ENCODE measurements around the gene DNAH17. TPM values are rescaled to one million over a fixed set of nuclear protein-coding genes. Genes with fewer than 3 reads are reported as not detected.

DNAH17 gene
- total RNA-seq, 5 donors from 2014 or later (not counting 1 experiment from before 2014, with no cell fraction given), result 0.33 to 1.2 (median 1.1) TPM

- peaks cover 0 to 2% (median 0%) of the 10 kb centered on the region in 3 donors for H3K4me1 Mint-ChIP-seq
- peaks cover 0 to 7% of the 10 kb centered on the region in 2 experiments for H3K27me3 ChIP-seq (replicated peaks in 1 of 2; ENCODE audit: control insufficient read depth in 2 of 2, extremely low read depth in 1 of 2, insufficient read depth in 2 of 2, low read length in 1 of 2)
- H3K9me3 Mint-ChIP-seq, result no peaks in the 10 kb centered on the region
- 78% methylated on average over 12 of the region's 19 CpGs for WGBS (ENCODE audit: insufficient coverage)
- no peak overlapping the region for H3K4me3 ChIP-seq (ENCODE audit: control insufficient read depth in 1 of 2, extremely low read depth in 1 of 2, low read length in 1 of 2)
- ChIA-PET POLR2A (no interaction called here), CTCF (no interaction called here)
- DNase-seq (no peak), ATAC-seq (replicated peaks in 1 of 4) (no peak)
- H3K27ac ChIP-seq (ENCODE audit: low read length), result no peak overlapping the region
- H3K27ac Mint-ChIP-seq, result no peak overlapping the region
- no peaks in the 10 kb centered on the region for H3K9me3 ChIP-seq
- no peaks in the 10 kb centered on the region for H3K36me3 Mint-ChIP-seq
- no peaks in the 10 kb centered on the region for H3K27me3 Mint-ChIP-seq
- H3K4me1 ChIP-seq (ENCODE audit: control insufficient read depth in 1 of 2, extremely low read depth in 1 of 2, insufficient read depth in 2 of 2, low read length in 2 of 2), result no peaks in the 10 kb centered on the region
- no peak overlapping the region for H3K4me3 Mint-ChIP-seq
- no peaks in the 10 kb centered on the region for H3K36me3 ChIP-seq (ENCODE audit: control insufficient read depth in 2 of 2, extremely low read depth in 1 of 2, insufficient read depth in 1 of 2, low read length in 1 of 2)
These were observed 141.7 kb downstream of the DNAH17 start for GRCh38 chr17:78435330-78436005.

- DNase-seq (no peak), ATAC-seq (replicated peaks in 1 of 4) (no peak)
- H3K36me3 ChIP-seq (ENCODE audit: control insufficient read depth in 2 of 2, extremely low read depth in 1 of 2, insufficient read depth in 1 of 2, low read length in 1 of 2), result peaks cover 2 to 5% of the 10 kb centered on the region in 2 donors
- Mint-ChIP-seq H3K27me3 (no peaks in the 10 kb centered on the region), H3K27ac (no peak overlapping the region), H3K36me3 (peaks cover 7% of the 10 kb centered on the region), H3K9me3 (no peaks in the 10 kb centered on the region), H3K4me3 (no peak overlapping the region), H3K4me1 (peaks cover 0 to 2% (median 0%) of the 10 kb centered on the region in 3 donors)
- ChIA-PET POLR2A (interaction anchor here in 1 of 2 donors (0.5 kb wide), 1 partner anchor 18 kb away, joined by 4 read pairs; no protein-coding TSS in a partner anchor), CTCF (no interaction called here)
- no peaks in the 10 kb centered on the region for H3K9me3 ChIP-seq
- H3K4me3 ChIP-seq (ENCODE audit: control insufficient read depth in 1 of 2, extremely low read depth in 1 of 2, low read length in 1 of 2), result no peak overlapping the region
- WGBS (ENCODE audit: insufficient coverage), result 80% methylated on average over 14 of the region's 18 CpGs
- H3K27me3 ChIP-seq (replicated peaks in 1 of 2; ENCODE audit: control insufficient read depth in 2 of 2, extremely low read depth in 1 of 2, insufficient read depth in 2 of 2, low read length in 1 of 2), result peaks cover 0 to 7% of the 10 kb centered on the region in 2 experiments
- no peaks in the 10 kb centered on the region for H3K4me1 ChIP-seq (ENCODE audit: control insufficient read depth in 1 of 2, extremely low read depth in 1 of 2, insufficient read depth in 2 of 2, low read length in 2 of 2)
- no peak overlapping the region for H3K27ac ChIP-seq (ENCODE audit: low read length)
These were observed 142.5 kb downstream of the DNAH17 start for GRCh38 chr17:78434455-78435329.

- H3K27ac Mint-ChIP-seq, result no peak overlapping the region
- Histone ChIP-seq H3K27me3 (replicated peaks in 1 of 2; ENCODE audit: control insufficient read depth in 2 of 2, extremely low read depth in 1 of 2, insufficient read depth in 2 of 2, low read length in 1 of 2) (peaks cover 0 to 7% of the 10 kb centered on the region in 2 experiments), H3K9me3 (no peaks in the 10 kb centered on the region), H3K4me1 (ENCODE audit: control insufficient read depth in 1 of 2, extremely low read depth in 1 of 2, insufficient read depth in 2 of 2, low read length in 2 of 2) (no peaks in the 10 kb centered on the region), H3K4me3 (ENCODE audit: control insufficient read depth in 1 of 2, extremely low read depth in 1 of 2, low read length in 1 of 2) (no peak overlapping the region), H3K27ac (ENCODE audit: low read length) (no peak overlapping the region), H3K36me3 (ENCODE audit: control insufficient read depth in 2 of 2, extremely low read depth in 1 of 2, insufficient read depth in 1 of 2, low read length in 1 of 2) (peaks cover 7 to 12% of the 10 kb centered on the region in 2 donors)
- H3K4me3 Mint-ChIP-seq, result no peak overlapping the region
- POLR2A ChIA-PET, result no interaction called here
- no peak for ATAC-seq (replicated peaks in 1 of 4)
- H3K4me1 Mint-ChIP-seq, result peaks cover 0 to 2% (median 0%) of the 10 kb centered on the region in 3 donors
- no peaks in the 10 kb centered on the region for H3K9me3 Mint-ChIP-seq
- CTCF ChIA-PET, result no interaction called here
- no peak for DNase-seq
- peaks cover 11% of the 10 kb centered on the region for H3K36me3 Mint-ChIP-seq
- WGBS (ENCODE audit: insufficient coverage), result 94% methylated on average over 12 of the region's 13 CpGs
- H3K27me3 Mint-ChIP-seq, result no peaks in the 10 kb centered on the region
These were observed 143.3 kb downstream of the DNAH17 start for GRCh38 chr17:78433780-78434335.

- H3K36me3 ChIP-seq (ENCODE audit: control insufficient read depth in 2 of 2, extremely low read depth in 1 of 2, insufficient read depth in 1 of 2, low read length in 1 of 2), result peaks cover 8 to 18% of the 10 kb centered on the region in 2 donors
- ChIA-PET POLR2A (no interaction called here), CTCF (no interaction called here)
- peaks cover 14% of the 10 kb centered on the region for H3K36me3 Mint-ChIP-seq
- no peak for DNase-seq
- H3K4me1 Mint-ChIP-seq, result peaks cover 0 to 2% (median 0%) of the 10 kb centered on the region in 3 donors
- H3K4me1 ChIP-seq (ENCODE audit: control insufficient read depth in 1 of 2, extremely low read depth in 1 of 2, insufficient read depth in 2 of 2, low read length in 2 of 2), result no peaks in the 10 kb centered on the region
- H3K4me3 Mint-ChIP-seq, result no peak overlapping the region
- H3K27me3 Mint-ChIP-seq, result no peaks in the 10 kb centered on the region
- peak in 1 of 4 experiments; percentile 10 for ATAC-seq (replicated peaks in 1 of 4)
- no peaks in the 10 kb centered on the region for H3K9me3 ChIP-seq
- no peak overlapping the region for H3K4me3 ChIP-seq (ENCODE audit: control insufficient read depth in 1 of 2, extremely low read depth in 1 of 2, low read length in 1 of 2)
- WGBS (ENCODE audit: insufficient coverage), result 84% methylated on average over 17 of the region's 20 CpGs
- H3K27me3 ChIP-seq (replicated peaks in 1 of 2; ENCODE audit: control insufficient read depth in 2 of 2, extremely low read depth in 1 of 2, insufficient read depth in 2 of 2, low read length in 1 of 2), result peaks cover 0 to 7% of the 10 kb centered on the region in 2 experiments
- no peak overlapping the region for H3K27ac Mint-ChIP-seq
- no peak overlapping the region for H3K27ac ChIP-seq (ENCODE audit: low read length)
- H3K9me3 Mint-ChIP-seq, result no peaks in the 10 kb centered on the region
These were observed 144.0 kb downstream of the DNAH17 start for GRCh38 chr17:78433013-78433727.

- no peak for ATAC-seq (replicated peaks in 1 of 4)
- no peak for DNase-seq
- Mint-ChIP-seq H3K27me3 (no peaks in the 10 kb centered on the region), H3K4me1 (peaks cover 0 to 2% (median 0%) of the 10 kb centered on the region in 3 donors), H3K4me3 (no peak overlapping the region), H3K9me3 (no peaks in the 10 kb centered on the region), H3K36me3 (peaks cover 15% of the 10 kb centered on the region), H3K27ac (no peak overlapping the region)
- peaks cover 11 to 23% of the 10 kb centered on the region in 2 donors for H3K36me3 ChIP-seq (ENCODE audit: control insufficient read depth in 2 of 2, extremely low read depth in 1 of 2, insufficient read depth in 1 of 2, low read length in 1 of 2)
- peaks cover 0 to 2% of the 10 kb centered on the region in 2 experiments for H3K27me3 ChIP-seq (replicated peaks in 1 of 2; ENCODE audit: control insufficient read depth in 2 of 2, extremely low read depth in 1 of 2, insufficient read depth in 2 of 2, low read length in 1 of 2)
- no peaks in the 10 kb centered on the region for H3K9me3 ChIP-seq
- ChIA-PET POLR2A (no interaction called here), CTCF (no interaction called here)
- H3K4me1 ChIP-seq (ENCODE audit: control insufficient read depth in 1 of 2, extremely low read depth in 1 of 2, insufficient read depth in 2 of 2, low read length in 2 of 2), result no peaks in the 10 kb centered on the region
- H3K27ac ChIP-seq (ENCODE audit: low read length), result no peak overlapping the region
- 87% methylated on average over 14 of the region's 21 CpGs for WGBS (ENCODE audit: insufficient coverage)
- H3K4me3 ChIP-seq (ENCODE audit: control insufficient read depth in 1 of 2, extremely low read depth in 1 of 2, low read length in 1 of 2), result no peak overlapping the region
These were observed 144.8 kb downstream of the DNAH17 start for GRCh38 chr17:78432226-78433012.

GRCh38 chr17:78431692-78431958 is 145.6 kb downstream of the DNAH17 start:
- POLR2A ChIA-PET, result no interaction called here

More at GRCh38 chr17:78431692-78431958, 145.6 kb downstream of the DNAH17 start:
- WGBS (ENCODE audit: insufficient coverage), result 93% methylated on average over 8 of the region's 11 CpGs
- peaks cover 18% of the 10 kb centered on the region for H3K36me3 Mint-ChIP-seq
- H3K4me1 Mint-ChIP-seq, result peaks cover 0 to 2% (median 0%) of the 10 kb centered on the region in 3 donors
- H3K9me3 Mint-ChIP-seq, result no peaks in the 10 kb centered on the region
- no peaks in the 10 kb centered on the region for H3K27me3 Mint-ChIP-seq
- no peak for DNase-seq
- no peaks in the 10 kb centered on the region for H3K9me3 ChIP-seq
- H3K27me3 ChIP-seq (replicated peaks in 1 of 2; ENCODE audit: control insufficient read depth in 2 of 2, extremely low read depth in 1 of 2, insufficient read depth in 2 of 2, low read length in 1 of 2), result no peaks in the 10 kb centered on the region
- H3K4me3 Mint-ChIP-seq, result no peak overlapping the region
- no peak overlapping the region for H3K27ac Mint-ChIP-seq
- H3K36me3 ChIP-seq (ENCODE audit: control insufficient read depth in 2 of 2, extremely low read depth in 1 of 2, insufficient read depth in 1 of 2, low read length in 1 of 2), result peaks cover 16 to 31% of the 10 kb centered on the region in 2 donors
- no peak overlapping the region for H3K27ac ChIP-seq (ENCODE audit: low read length)
- no peaks in the 10 kb centered on the region for H3K4me1 ChIP-seq (ENCODE audit: control insufficient read depth in 1 of 2, extremely low read depth in 1 of 2, insufficient read depth in 2 of 2, low read length in 2 of 2)
- no peak overlapping the region for H3K4me3 ChIP-seq (ENCODE audit: control insufficient read depth in 1 of 2, extremely low read depth in 1 of 2, low read length in 1 of 2)
- CTCF ChIA-PET, result no interaction called here
- ATAC-seq (replicated peaks in 1 of 4), result no peak

All from T-cell (primary cell).